ENCODE measurements around the gene SMNDC1. TPM values are rescaled to one million over a fixed set of nuclear protein-coding genes. Genes with fewer than 3 reads are reported as not detected.

SMNDC1 gene
- total RNA-seq (10 to 100 TPM; 31.9 to 34.2 TPM), polyA plus RNA-seq (10 to 100 TPM; 18.2 to 19.0 TPM)
- long read RNA-seq, donor 1, full-length matches to known transcripts = 10 of 20 reads
- long read RNA-seq, donor 1, partial matches to known transcripts = 5 of 20 reads
- long read RNA-seq, donor 1, other reads (novel, unspliced or antisense) = 5 of 20 reads
- long read RNA-seq, donor 2, full-length matches to known transcripts = 4 of 8 reads
- long read RNA-seq, donor 2, partial matches to known transcripts = 1 of 8 reads
- long read RNA-seq, donor 2, other reads (novel, unspliced or antisense) = 3 of 8 reads

DNA sequence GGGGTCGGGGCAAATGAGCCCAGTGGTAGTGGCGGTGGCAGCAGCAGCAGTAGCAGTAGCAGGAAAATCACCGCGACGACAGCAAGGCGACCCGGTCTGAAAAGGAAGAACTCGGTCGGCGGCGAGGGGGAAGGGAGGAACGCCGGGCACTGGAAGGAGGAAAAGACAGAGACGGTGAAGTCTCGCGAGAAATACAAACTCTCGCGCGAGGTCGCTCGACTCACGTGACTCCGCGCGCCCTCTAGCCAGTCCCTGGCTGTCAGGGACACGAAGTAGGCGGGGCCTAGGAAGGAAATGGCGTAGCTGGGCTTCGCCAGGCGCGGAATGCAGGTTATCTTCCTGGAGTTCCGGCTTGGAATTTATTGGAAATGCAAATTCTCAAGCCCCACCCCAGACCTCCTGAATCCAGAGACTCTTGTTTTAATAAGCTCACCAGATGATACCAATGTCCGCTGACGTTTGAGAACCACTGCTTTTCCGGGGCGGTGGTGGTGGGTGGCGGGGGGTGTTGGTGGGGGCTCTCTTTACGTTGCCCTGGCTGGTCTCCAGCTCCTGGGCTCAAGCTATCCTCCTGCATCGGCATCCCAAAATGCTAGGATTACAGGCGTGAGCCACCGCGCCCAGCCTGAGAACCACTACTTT, at the start of gene SMNDC1:
SMNDC1 (minus strand) TSS at position 141 of the 642 bp plus-strand sequence. CDS start 1,333 bp downstream, outside the sequence.
- Histone ChIP-seq H3K4me1 (ENCODE audit: control insufficient read depth in 1 of 2, insufficient read depth in 2 of 2, low read length in 2 of 2) (peaks cover 3 to 5% of the 10 kb centered on the region in 2 donors), H3K36me3 (ENCODE audit: control insufficient read depth in 1 of 2, insufficient read depth in 2 of 2, low read length in 1 of 2) (peaks cover 2 to 3% of the 10 kb centered on the region in 2 donors), H3K27me3 (ENCODE audit: control insufficient read depth in 1 of 2, insufficient read depth in 2 of 2, low read length in 1 of 2) (no peaks in the 10 kb centered on the region), H3K27ac (ENCODE audit: low read depth in 1 of 2, low read length in 2 of 2) (peak within 1 kb of the TSS; percentile 89 to 96), H3K9me3 (ENCODE audit: control insufficient read depth, low read length) (no peaks in the 10 kb centered on the region), H3K4me3 (ENCODE audit: low read length in 2 of 2) (peak within 1 kb of the TSS; percentile 93 to 99)
- intact Hi-C loops (cut with DNase I) = loop anchor here in 1 of 2 donors (5.0 kb wide), 1 partner anchor 197 kb away; no protein-coding TSS in a partner anchor
- peak; percentile 98 to 99 for DNase-seq
- 0 to 1% methylated on average over 42 of the region's 42 CpGs for WGBS, 2 donors
- ATAC-seq (ENCODE audit: low FRiP score) = peak; percentile 99

DNA sequence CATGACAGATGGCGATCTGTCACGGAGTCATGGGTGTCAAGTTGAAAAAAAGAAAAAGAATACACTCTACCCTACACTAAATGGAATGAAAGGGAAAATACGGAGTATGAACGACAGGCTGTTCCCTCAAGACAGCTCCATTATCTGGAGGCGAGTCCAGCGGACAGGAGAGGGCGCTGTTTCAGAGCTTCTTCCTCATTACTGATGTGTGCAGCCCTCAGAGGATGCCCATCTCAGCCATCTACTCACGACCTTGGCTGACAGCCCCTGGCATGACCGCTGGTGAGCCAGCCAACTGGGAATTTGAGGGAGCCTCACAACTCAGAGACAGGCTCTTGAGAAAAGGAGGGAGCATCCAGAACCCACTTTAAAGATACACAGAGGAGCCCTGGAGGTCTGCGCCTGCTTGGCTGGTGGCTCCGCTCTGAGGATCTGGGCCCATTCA, 49.6 kb upstream of the SMNDC1 start:
- WGBS, 2 donors = 28 to 31% methylated on average over 11 of the region's 11 CpGs
- H3K4me3 ChIP-seq (ENCODE audit: low read length in 2 of 2) = no peak overlapping the region
- no peaks in the 10 kb centered on the region for H3K9me3 ChIP-seq (ENCODE audit: control insufficient read depth, low read length)
- intact Hi-C loops (cut with DNase I) = no loop called here
- no peaks in the 10 kb centered on the region for H3K36me3 ChIP-seq (ENCODE audit: control insufficient read depth in 1 of 2, insufficient read depth in 2 of 2, low read length in 1 of 2)
- H3K4me1 ChIP-seq (ENCODE audit: control insufficient read depth in 1 of 2, insufficient read depth in 2 of 2, low read length in 2 of 2) = no peaks in the 10 kb centered on the region
- ATAC-seq (ENCODE audit: low FRiP score) (peak; percentile 58), DNase-seq (peak; percentile 88 to 90)
- no peak overlapping the region for H3K27ac ChIP-seq (ENCODE audit: low read depth in 1 of 2, low read length in 2 of 2)
- no peaks in the 10 kb centered on the region for H3K27me3 ChIP-seq (ENCODE audit: control insufficient read depth in 1 of 2, insufficient read depth in 2 of 2, low read length in 1 of 2)

DNA sequence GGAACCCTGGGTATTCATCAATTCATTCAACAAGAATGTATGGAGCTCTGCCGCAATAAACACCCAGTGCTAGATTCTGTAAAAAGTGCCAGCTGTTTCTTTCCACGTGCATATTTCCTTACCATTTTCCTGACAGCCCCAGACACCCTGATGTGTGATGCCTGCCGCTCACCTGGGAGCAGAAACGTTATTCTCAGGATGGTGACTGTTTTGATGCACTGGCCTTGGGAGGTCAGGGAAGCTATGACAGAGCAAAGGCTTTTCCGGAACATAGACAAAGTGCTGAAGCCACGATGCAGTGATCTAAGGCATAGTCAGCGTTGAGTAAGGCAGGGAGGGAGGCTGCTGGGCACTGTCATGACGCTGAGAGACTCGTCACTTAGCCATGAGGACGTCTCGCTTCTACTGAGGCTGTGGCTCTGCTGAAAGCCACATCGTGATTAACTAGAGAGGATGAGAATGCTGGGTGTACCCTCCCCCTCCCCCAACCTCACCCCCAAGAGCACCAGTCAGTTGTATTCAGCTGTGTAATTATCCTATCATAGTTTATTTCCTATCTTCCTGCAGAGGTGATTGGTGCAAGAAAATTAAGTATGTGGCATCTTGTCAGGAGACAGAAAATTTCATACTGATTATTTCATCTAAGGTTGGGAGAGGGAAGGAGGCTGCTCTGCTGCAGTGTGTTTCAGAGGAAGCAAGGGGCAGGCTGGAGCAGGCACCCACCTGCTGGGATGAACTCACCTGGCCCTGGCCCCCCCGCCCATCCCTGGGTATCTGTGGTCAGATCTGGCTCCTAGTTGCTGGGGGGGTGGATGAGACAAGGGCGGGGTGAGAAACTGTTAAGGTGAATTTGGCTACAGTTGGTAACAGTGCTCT, 48.8 kb upstream of the SMNDC1 start:
- no peak for DNase-seq
- intact Hi-C loops (cut with DNase I) = no loop called here
- no peaks in the 10 kb centered on the region for H3K27me3 ChIP-seq (ENCODE audit: control insufficient read depth in 1 of 2, insufficient read depth in 2 of 2, low read length in 1 of 2)
- H3K27ac ChIP-seq (ENCODE audit: low read depth in 1 of 2, low read length in 2 of 2) = no peak overlapping the region
- no peaks in the 10 kb centered on the region for H3K4me1 ChIP-seq (ENCODE audit: control insufficient read depth in 1 of 2, insufficient read depth in 2 of 2, low read length in 2 of 2)
- no peak for ATAC-seq (ENCODE audit: low FRiP score)
- WGBS, 2 donors = 15 to 17% methylated on average over 14 of the region's 14 CpGs
- H3K36me3 ChIP-seq (ENCODE audit: control insufficient read depth in 1 of 2, insufficient read depth in 2 of 2, low read length in 1 of 2) = no peaks in the 10 kb centered on the region
- H3K9me3 ChIP-seq (ENCODE audit: control insufficient read depth, low read length) = no peaks in the 10 kb centered on the region
- no peak overlapping the region for H3K4me3 ChIP-seq (ENCODE audit: low read length in 2 of 2)

DNA sequence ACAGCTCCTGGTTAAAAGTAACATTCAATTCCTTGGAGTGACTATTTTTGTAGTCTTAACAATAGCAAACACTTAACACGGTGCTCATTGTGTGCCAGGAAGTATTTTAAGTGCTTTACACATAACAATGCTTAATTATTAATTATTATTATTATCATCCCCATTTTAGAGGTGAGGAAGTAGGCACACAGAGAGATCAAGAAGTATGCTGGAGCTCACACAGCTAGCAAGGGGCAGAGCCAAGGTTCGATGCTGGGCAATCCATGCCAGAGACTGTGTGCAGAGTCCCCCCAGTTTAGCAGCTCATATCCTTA, 48.2 kb upstream of the SMNDC1 start:
- ATAC-seq (ENCODE audit: low FRiP score) (no peak), DNase-seq (no peak)
- WGBS, 2 donors = 10 to 14% methylated on average over 2 of the region's 2 CpGs
- H3K4me1 ChIP-seq (ENCODE audit: control insufficient read depth in 1 of 2, insufficient read depth in 2 of 2, low read length in 2 of 2) = no peaks in the 10 kb centered on the region
- H3K27me3 ChIP-seq (ENCODE audit: control insufficient read depth in 1 of 2, insufficient read depth in 2 of 2, low read length in 1 of 2) = no peaks in the 10 kb centered on the region
- H3K27ac ChIP-seq (ENCODE audit: low read depth in 1 of 2, low read length in 2 of 2) = no peak overlapping the region
- no peaks in the 10 kb centered on the region for H3K36me3 ChIP-seq (ENCODE audit: control insufficient read depth in 1 of 2, insufficient read depth in 2 of 2, low read length in 1 of 2)
- H3K4me3 ChIP-seq (ENCODE audit: low read length in 2 of 2) = no peak overlapping the region
- no peaks in the 10 kb centered on the region for H3K9me3 ChIP-seq (ENCODE audit: control insufficient read depth, low read length)
- intact Hi-C loops (cut with DNase I) = no loop called here

DNA sequence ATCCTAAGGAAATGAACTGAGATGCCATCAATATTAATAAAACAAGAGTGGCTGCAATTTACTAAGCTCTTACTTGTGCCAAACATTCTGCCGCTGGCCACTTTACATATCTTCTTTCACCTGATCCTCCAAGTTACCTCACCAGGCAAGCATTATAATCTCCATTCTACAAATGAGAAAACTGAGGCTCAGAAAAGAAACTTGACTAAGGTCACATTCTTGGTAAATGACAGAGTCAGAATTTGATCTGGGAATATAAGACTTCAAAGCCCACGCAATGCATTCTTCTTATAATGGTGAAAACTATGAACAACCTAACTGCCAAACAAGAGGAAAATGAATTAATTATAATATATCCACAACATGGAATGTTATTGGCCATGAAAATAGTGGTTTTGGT, 46.1 kb upstream of the SMNDC1 start:
- 84 to 89% methylated on average over 2 of the region's 2 CpGs for WGBS, 2 donors
- intact Hi-C loops (cut with DNase I) = no loop called here

DNA sequence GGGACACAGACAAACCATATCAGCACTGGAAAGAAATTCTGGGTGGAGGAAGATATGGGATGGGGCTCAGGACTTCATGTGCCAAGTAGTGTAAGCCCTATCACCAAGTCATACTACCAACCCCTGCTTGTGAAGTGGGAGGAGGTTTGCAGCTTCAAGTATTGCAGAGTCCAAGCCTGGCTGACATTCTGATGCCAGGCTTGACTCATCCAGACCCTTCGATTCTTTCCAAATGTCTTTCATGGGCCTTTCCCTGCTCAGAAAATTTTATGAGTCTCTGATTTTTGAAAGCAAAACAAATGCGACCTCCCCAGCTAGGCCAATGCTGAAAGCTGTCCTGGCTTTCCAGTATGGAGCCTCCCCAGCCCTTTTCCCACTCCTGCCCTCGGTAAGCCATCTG, 45.1 kb upstream of the SMNDC1 start:
- Histone ChIP-seq H3K27ac (ENCODE audit: low read depth in 1 of 2, low read length in 2 of 2) (no peak overlapping the region), H3K9me3 (ENCODE audit: control insufficient read depth, low read length) (no peaks in the 10 kb centered on the region), H3K27me3 (ENCODE audit: control insufficient read depth in 1 of 2, insufficient read depth in 2 of 2, low read length in 1 of 2) (no peaks in the 10 kb centered on the region), H3K4me1 (ENCODE audit: control insufficient read depth in 1 of 2, insufficient read depth in 2 of 2, low read length in 2 of 2) (no peaks in the 10 kb centered on the region), H3K4me3 (ENCODE audit: low read length in 2 of 2) (no peak overlapping the region), H3K36me3 (ENCODE audit: control insufficient read depth in 1 of 2, insufficient read depth in 2 of 2, low read length in 1 of 2) (no peaks in the 10 kb centered on the region)
- 82 to 85% methylated on average over 3 of the region's 3 CpGs for WGBS, 2 donors
- DNase-seq (no peak), ATAC-seq (ENCODE audit: low FRiP score) (no peak)
- intact Hi-C loops (cut with DNase I) = no loop called here

More for the DNA sequence above, 46.1 kb upstream of the SMNDC1 start:
- Histone ChIP-seq H3K27ac (ENCODE audit: low read depth in 1 of 2, low read length in 2 of 2) (no peak overlapping the region), H3K9me3 (ENCODE audit: control insufficient read depth, low read length) (no peaks in the 10 kb centered on the region), H3K27me3 (ENCODE audit: control insufficient read depth in 1 of 2, insufficient read depth in 2 of 2, low read length in 1 of 2) (no peaks in the 10 kb centered on the region), H3K4me3 (ENCODE audit: low read length in 2 of 2) (no peak overlapping the region), H3K4me1 (ENCODE audit: control insufficient read depth in 1 of 2, insufficient read depth in 2 of 2, low read length in 2 of 2) (no peaks in the 10 kb centered on the region), H3K36me3 (ENCODE audit: control insufficient read depth in 1 of 2, insufficient read depth in 2 of 2, low read length in 1 of 2) (no peaks in the 10 kb centered on the region)
- ATAC-seq (ENCODE audit: low FRiP score) (no peak), DNase-seq (no peak)

DNA sequence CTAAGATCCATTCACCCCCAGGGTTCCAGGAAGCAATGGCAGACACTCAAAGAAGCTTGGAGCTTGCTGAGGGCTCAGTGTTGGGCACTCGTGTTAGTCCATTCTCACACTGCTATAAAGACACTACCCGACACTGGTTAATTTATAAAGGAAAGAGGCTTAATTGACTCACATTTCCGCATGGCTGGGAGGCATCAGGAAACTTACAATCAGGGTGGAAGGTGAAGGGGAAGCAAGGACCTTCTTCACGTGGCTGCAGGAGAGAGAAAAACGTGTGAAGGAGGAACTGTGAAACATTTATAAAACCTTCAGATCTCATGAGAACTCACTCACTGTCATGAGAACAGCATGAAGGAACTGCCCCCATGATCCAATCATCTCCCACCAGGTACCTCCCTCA, 44.7 kb upstream of the SMNDC1 start:
- no peak for ATAC-seq (ENCODE audit: low FRiP score)
- Histone ChIP-seq H3K27me3 (ENCODE audit: control insufficient read depth in 1 of 2, insufficient read depth in 2 of 2, low read length in 1 of 2) (no peaks in the 10 kb centered on the region), H3K27ac (ENCODE audit: low read depth in 1 of 2, low read length in 2 of 2) (no peak overlapping the region), H3K4me1 (ENCODE audit: control insufficient read depth in 1 of 2, insufficient read depth in 2 of 2, low read length in 2 of 2) (no peaks in the 10 kb centered on the region), H3K36me3 (ENCODE audit: control insufficient read depth in 1 of 2, insufficient read depth in 2 of 2, low read length in 1 of 2) (no peaks in the 10 kb centered on the region), H3K9me3 (ENCODE audit: control insufficient read depth, low read length) (no peaks in the 10 kb centered on the region), H3K4me3 (ENCODE audit: low read length in 2 of 2) (no peak overlapping the region)
- DNase-seq = no peak
- intact Hi-C loops (cut with DNase I) = no loop called here
- WGBS, 2 donors = 71 to 72% methylated on average over 5 of the region's 5 CpGs

GRCh38 chr10:110348336-110348735, 43.6 kb upstream of the SMNDC1 start:
- H3K36me3 ChIP-seq (ENCODE audit: control insufficient read depth in 1 of 2, insufficient read depth in 2 of 2, low read length in 1 of 2) = no peaks in the 10 kb centered on the region
- ATAC-seq (ENCODE audit: low FRiP score) = no peak
- H3K4me3 ChIP-seq (ENCODE audit: low read length in 2 of 2) = no peak overlapping the region
- no peak for DNase-seq
- H3K4me1 ChIP-seq (ENCODE audit: control insufficient read depth in 1 of 2, insufficient read depth in 2 of 2, low read length in 2 of 2) = no peaks in the 10 kb centered on the region
- H3K9me3 ChIP-seq (ENCODE audit: control insufficient read depth, low read length) = no peaks in the 10 kb centered on the region
- H3K27ac ChIP-seq (ENCODE audit: low read depth in 1 of 2, low read length in 2 of 2) = no peak overlapping the region
- no peaks in the 10 kb centered on the region for H3K27me3 ChIP-seq (ENCODE audit: control insufficient read depth in 1 of 2, insufficient read depth in 2 of 2, low read length in 1 of 2)
- intact Hi-C loops (cut with DNase I) = no loop called here

Data from aorta (tissue), 5 donors.